ENCODE results near the gene LHX6. TPM values are rescaled to one million over a fixed set of nuclear protein-coding genes. Genes with fewer than 3 reads are reported as not detected.

Gene LHX6
- total RNA-seq, 4 donors from 2014 or later: 0.53 to 4.6 (median 0.95) TPM; not detected in 1

DNA sequence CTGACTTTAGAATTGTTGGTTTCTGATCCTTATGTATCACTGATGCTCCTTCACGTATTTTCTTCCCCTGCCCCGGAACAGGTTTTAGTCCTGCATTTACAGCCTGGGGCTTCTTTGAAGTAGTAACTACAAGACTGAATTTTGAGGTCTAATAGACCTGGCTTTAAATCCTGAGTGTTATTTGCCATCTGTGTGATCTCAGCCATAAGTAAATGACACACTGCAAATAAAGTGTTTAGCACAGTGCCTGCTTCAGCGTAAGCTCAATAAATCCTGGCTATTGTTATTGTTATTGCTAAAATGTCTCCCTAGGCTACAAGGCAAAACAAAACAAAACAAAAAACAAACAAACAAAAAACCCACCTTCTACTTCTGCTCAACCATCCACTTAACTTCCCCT, 15.6 kb upstream of the LHX6 start:
- no peak for DNase-seq
- no peaks in the 10 kb centered on the region for H3K4me1 ChIP-seq
- WGBS, 2 donors: 90 to 93% methylated on average over 3 of the region's 3 CpGs
- peaks cover 12 to 100% (median 29%) of the 10 kb centered on the region in 3 donors for H3K36me3 ChIP-seq
- no peaks in the 10 kb centered on the region for H3K27me3 ChIP-seq
- no peaks in the 10 kb centered on the region for H3K9me3 ChIP-seq
- intact Hi-C loops (cut with DNase I): no loop called here
- TF ChIP-seq, protein P1, sequence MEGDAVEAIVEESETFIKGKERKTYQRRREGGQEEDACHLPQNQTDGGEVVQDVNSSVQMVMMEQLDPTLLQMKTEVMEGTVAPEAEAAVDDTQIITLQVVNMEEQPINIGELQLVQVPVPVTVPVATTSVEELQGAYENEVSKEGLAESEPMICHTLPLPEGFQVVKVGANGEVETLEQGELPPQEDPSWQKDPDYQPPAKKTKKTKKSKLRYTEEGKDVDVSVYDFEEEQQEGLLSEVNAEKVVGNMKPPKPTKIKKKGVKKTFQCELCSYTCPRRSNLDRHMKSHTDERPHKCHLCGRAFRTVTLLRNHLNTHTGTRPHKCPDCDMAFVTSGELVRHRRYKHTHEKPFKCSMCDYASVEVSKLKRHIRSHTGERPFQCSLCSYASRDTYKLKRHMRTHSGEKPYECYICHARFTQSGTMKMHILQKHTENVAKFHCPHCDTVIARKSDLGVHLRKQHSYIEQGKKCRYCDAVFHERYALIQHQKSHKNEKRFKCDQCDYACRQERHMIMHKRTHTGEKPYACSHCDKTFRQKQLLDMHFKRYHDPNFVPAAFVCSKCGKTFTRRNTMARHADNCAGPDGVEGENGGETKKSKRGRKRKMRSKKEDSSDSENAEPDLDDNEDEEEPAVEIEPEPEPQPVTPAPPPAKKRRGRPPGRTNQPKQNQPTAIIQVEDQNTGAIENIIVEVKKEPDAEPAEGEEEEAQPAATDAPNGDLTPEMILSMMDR (IDR thresholded peaks at IDR 0.05): no peak
- TF ChIP-seq POLR2A (IDR thresholded peaks at IDR 0.05): no peak
- no peak overlapping the region for H3K27ac ChIP-seq
- H3K4me3 ChIP-seq: no peak overlapping the region

DNA sequence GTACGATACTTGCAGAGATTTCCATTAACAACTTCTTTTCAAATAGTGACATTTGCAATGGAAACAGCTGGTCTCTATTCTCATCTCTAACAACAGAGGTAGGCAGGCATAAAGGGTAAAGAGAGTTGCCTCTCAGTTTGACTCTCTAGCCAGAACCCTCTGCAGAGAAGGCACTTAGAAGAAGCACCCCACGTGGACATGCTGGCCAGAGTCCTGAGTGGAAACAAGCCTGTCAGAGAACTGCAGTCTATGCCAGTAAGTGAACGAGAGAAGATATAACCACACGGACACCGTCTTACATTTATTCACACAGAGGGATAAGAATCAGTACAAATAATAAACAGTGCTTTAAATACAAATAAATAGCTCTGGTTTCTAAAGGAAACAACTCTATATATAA, 11.0 kb upstream of the LHX6 start:
- Histone ChIP-seq H3K36me3 (peaks cover 0 to 69% (median 22%) of the 10 kb centered on the region in 3 donors), H3K27me3 (no peaks in the 10 kb centered on the region), H3K4me3 (no peak overlapping the region), H3K27ac (no peak overlapping the region), H3K9me3 (no peaks in the 10 kb centered on the region), H3K4me1 (no peaks in the 10 kb centered on the region)
- no peak for TF ChIP-seq POLR2A (IDR thresholded peaks at IDR 0.05)
- TF ChIP-seq, protein P1 (IDR thresholded peaks at IDR 0.05): no peak
- 73 to 78% methylated on average over 5 of the region's 5 CpGs for WGBS, 2 donors
- no peak for DNase-seq
- intact Hi-C loops (cut with DNase I): no loop called here

DNA sequence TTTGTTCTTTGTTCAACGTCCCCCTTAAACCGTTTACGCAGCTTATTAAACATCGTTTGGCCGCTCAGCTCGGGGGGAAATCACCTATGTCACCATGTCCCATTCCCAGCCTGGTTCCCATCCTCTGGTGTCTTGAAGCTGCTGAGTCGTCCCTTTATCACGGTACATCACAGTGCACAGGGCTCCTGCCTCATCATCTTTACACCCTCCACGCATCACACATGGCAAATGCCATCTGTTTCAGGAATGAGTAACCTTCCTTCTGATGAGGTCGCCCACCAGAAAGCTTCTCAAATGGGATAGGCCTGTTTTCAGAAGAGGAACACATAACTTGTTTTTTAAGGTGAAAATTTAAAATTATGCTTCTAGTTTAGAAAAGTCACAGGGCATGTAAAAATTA, 7.9 kb upstream of the LHX6 start:
- no peak for DNase-seq
- Histone ChIP-seq H3K4me3 (no peak overlapping the region), H3K4me1 (no peaks in the 10 kb centered on the region), H3K36me3 (peaks cover 0 to 38% (median 14%) of the 10 kb centered on the region in 3 donors), H3K9me3 (no peaks in the 10 kb centered on the region), H3K27ac (no peak overlapping the region), H3K27me3 (peaks cover 0 to 15% (median under 1%) of the 10 kb centered on the region in 4 donors)
- TF ChIP-seq POLR2A (IDR thresholded peaks at IDR 0.05): no peak
- TF ChIP-seq, protein P1 (IDR thresholded peaks at IDR 0.05): no peak
- intact Hi-C loops (cut with DNase I): no loop called here
- WGBS, 2 donors: 80 to 82% methylated on average over 10 of the region's 10 CpGs

DNA sequence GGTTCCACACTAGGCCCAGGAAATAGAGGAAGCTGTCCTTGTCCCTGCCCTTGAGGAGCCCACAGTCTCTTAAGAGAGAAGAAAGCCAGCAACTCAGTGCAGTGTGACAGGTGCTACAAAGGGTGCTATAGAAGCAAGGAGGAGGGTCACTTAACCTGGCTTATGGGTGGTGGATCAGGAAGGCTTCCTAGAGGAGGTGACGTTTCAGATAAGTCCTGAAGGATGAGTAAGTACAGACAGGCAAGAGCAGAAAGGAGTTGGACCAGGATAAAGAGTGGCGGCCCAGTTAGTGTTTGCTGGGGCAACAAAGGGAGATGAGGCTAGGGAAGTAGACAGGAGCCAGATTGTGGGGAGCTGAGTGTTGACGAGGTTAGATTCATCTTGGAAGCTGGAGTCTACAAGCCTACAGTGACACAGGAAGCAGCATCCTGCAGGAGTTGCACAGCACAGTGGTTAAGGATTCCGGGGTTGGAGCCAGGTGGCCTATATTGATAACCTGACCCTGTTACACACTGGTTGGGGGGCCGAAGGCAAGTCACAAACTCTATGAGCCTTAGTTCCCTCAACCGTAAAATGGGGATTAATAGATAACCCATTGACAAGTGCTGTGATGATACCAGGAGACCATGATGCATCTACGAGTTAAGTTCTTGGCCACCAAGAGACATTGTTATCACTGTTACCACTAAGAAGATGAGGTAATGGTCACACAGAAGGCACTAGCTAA, 5.4 kb upstream of the LHX6 start:
- H3K27me3 ChIP-seq: peaks cover 0 to 40% (median 12%) of the 10 kb centered on the region in 4 donors
- H3K4me1 ChIP-seq: peaks cover 0 to 2% (median 0%) of the 10 kb centered on the region in 3 donors
- intact Hi-C loops (cut with DNase I): no loop called here
- WGBS, 2 donors: 75 to 79% methylated on average over 6 to 7 of the region's 7 CpGs
- H3K27ac ChIP-seq: no peak overlapping the region
- no peak overlapping the region for H3K4me3 ChIP-seq
- H3K36me3 ChIP-seq: peaks cover 0 to 13% (median 0%) of the 10 kb centered on the region in 3 donors
- no peak for TF ChIP-seq POLR2A (IDR thresholded peaks at IDR 0.05)
- TF ChIP-seq, protein P1 (IDR thresholded peaks at IDR 0.05): no peak
- no peaks in the 10 kb centered on the region for H3K9me3 ChIP-seq
- no peak for DNase-seq

DNA sequence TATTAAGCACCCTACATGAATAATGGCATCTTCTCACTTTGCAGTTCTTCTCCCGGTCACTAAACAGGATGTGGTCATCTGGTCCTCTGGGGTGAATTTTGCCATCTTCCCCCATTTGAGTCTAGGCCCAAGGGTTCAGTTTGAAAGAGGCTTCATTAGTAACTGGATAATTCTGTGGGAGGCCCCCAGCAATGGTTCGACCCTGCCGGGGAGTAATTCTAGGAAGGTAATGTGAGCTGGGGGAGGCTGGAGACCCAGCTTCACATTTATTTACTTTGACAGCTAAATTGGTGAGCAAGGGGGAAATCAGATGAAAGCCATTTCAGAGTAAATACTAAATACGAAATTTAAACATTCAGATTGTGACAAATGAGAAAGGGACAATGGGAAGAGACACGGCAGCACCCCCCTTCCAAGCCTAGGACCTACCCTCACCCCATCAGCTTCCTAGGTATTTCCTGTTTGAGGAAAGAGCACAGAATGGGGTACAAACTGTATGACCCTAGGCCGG, 4.1 kb upstream of the LHX6 start:
- peaks cover 0 to under 1% (median 0%) of the 10 kb centered on the region in 3 donors for H3K36me3 ChIP-seq
- no peak for DNase-seq
- no peak overlapping the region for H3K27ac ChIP-seq
- peaks cover 7 to 53% (median 16%) of the 10 kb centered on the region in 4 donors for H3K27me3 ChIP-seq
- intact Hi-C loops (cut with DNase I): no loop called here
- 69 to 76% methylated on average over 6 of the region's 6 CpGs for WGBS, 2 donors
- H3K9me3 ChIP-seq: no peaks in the 10 kb centered on the region
- peaks cover 5 to 16% (median 12%) of the 10 kb centered on the region in 3 donors for H3K4me1 ChIP-seq
- H3K4me3 ChIP-seq: no peak overlapping the region
- TF ChIP-seq POLR2A (IDR thresholded peaks at IDR 0.05): no peak
